DOHH2 (cell line): ENCODE measurements around the gene NFYC.

Experiments
- H3F3A ChIP-seq: fragments of 200-600 bp; sonication (generic), shearing (Covaris generic); 2 replicates; pipeline ENCODE4 v1.6.0; 2016; ENCODE audit warnings: antibody characterized with exemption, mild to moderate bottlenecking; ENCODE audit not compliant: control insufficient read depth, insufficient read depth
- H3K27ac ChIP-seq: fragments of 200-600 bp; sonication (generic); 2 replicates; pipeline ENCODE4 v1.5.1; 2014; ENCODE audit warnings: low read depth, mild to moderate bottlenecking, low read length, moderate library complexity
- H3K27me3 ChIP-seq: fragments of 200-600 bp; sonication (generic); 2 replicates; pipeline ENCODE4 v1.6.1; 2014; ENCODE audit warnings: mild to moderate bottlenecking, low read length, mixed read lengths; ENCODE audit not compliant: control insufficient read depth
- H3K36me3 ChIP-seq: fragments of 200-600 bp; sonication (generic); 2 replicates; pipeline ENCODE4 v1.6.1; 2014; ENCODE audit warnings: mild to moderate bottlenecking, low read length, moderate library complexity, mixed read lengths; ENCODE audit not compliant: control insufficient read depth
- H3K4me1 ChIP-seq: fragments of 200-600 bp; sonication (generic); 2 replicates; pipeline ENCODE4 v1.6.1; 2014; ENCODE audit warnings: mild to moderate bottlenecking, low read length, mixed read lengths; ENCODE audit not compliant: control insufficient read depth
- H3K4me2 ChIP-seq: fragments of 200-600 bp; sonication (generic); 2 replicates; pipeline ENCODE4 v1.6.0; 2014; ENCODE audit warnings: mild to moderate bottlenecking, low read length, moderate library complexity
- H3K4me3 ChIP-seq: fragments of 200-600 bp; sonication (generic); 2 replicates; pipeline ENCODE4 v1.5.1; 2014; ENCODE audit warnings: mild to moderate bottlenecking, low read length, mixed read lengths
- H3K79me2 ChIP-seq: fragments of 200-600 bp; sonication (generic); 2 replicates; pipeline ENCODE4 v1.6.1; 2014; ENCODE audit warnings: mild to moderate bottlenecking, low read length, mixed read lengths; ENCODE audit not compliant: control insufficient read depth
- H3K9me2 ChIP-seq: fragments of 200-600 bp; sonication (generic); replicated peaks from 2 replicates; pipeline ENCODE4 v1.6.1; 2014; ENCODE audit warnings: mild to moderate bottlenecking, low read length, mixed read lengths; ENCODE audit not compliant: control insufficient read depth
- H3K9me3 ChIP-seq: fragments of 200-600 bp; sonication (generic); 2 replicates; pipeline ENCODE4 v1.6.1; 2014; ENCODE audit warnings: antibody characterized with exemption, low read length, mixed read lengths; ENCODE audit not compliant: control insufficient read depth, insufficient read depth
- H4K20me1 ChIP-seq: fragments of 200-600 bp; sonication (generic); 2 replicates; pipeline ENCODE4 v1.6.0; 2014; ENCODE audit warnings: low read depth, mild to moderate bottlenecking, antibody characterized with exemption, low read length, moderate library complexity; ENCODE audit not compliant: control insufficient read depth, insufficient read depth
- CTCF ChIP-seq: fragments of 200-600 bp; sonication (generic); IDR thresholded peaks from one replicate; pipeline ENCODE4 v1.5.1; 2014; ENCODE audit warnings: antibody characterized with exemption, mild to moderate bottlenecking, low read depth, low read length; ENCODE audit not compliant: poor library complexity, severe bottlenecking
- EZH2phosphoT487 ChIP-seq: fragments of 200-600 bp; sonication (generic); IDR thresholded peaks from 2 replicates; pipeline ENCODE4 v1.6.1; 2017; ENCODE audit warnings: borderline replicate concordance, mild to moderate bottlenecking, antibody characterized with exemption, low read length, moderate library complexity, mixed read lengths

The NFYC gene

DNA sequence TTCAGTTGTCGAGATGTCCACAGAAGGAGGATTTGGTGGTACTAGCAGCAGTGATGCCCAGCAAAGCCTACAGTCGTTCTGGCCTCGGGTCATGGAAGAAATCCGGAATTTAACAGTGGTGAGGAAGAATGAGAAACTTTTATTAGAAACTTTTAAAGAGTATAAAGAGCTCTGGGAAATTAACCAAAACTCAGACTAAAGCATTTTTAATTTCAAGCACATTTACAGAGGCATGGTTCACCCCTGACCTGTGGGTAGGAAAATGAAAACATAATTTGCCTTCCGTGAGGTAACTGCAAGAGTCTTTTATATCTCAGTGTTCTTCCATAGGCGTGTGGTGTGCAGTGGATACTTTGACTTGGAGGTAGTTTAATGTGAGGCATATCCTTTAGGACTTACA is 47.3 kb downstream of the NFYC start:
- no peaks in the 10 kb centered on the region for H3K9me3 ChIP-seq
- no peaks in the 10 kb centered on the region for H3K27me3 ChIP-seq
- H3K36me3 ChIP-seq = peaks cover 56% of the 10 kb centered on the region
- H3K4me2 ChIP-seq = no peak overlapping the region
- H3F3A ChIP-seq = no peaks in the 10 kb centered on the region
- no peak overlapping the region for H3K4me3 ChIP-seq
- TF ChIP-seq EZH2phosphoT487 (no peak), CTCF (no peak)
- no peak overlapping the region for H3K27ac ChIP-seq
- H3K79me2 ChIP-seq = peaks cover 50% of the 10 kb centered on the region
- peaks cover 20% of the 10 kb centered on the region for H3K4me1 ChIP-seq
- no peaks in the 10 kb centered on the region for H4K20me1 ChIP-seq
- no peaks in the 10 kb centered on the region for H3K9me2 ChIP-seq

DNA sequence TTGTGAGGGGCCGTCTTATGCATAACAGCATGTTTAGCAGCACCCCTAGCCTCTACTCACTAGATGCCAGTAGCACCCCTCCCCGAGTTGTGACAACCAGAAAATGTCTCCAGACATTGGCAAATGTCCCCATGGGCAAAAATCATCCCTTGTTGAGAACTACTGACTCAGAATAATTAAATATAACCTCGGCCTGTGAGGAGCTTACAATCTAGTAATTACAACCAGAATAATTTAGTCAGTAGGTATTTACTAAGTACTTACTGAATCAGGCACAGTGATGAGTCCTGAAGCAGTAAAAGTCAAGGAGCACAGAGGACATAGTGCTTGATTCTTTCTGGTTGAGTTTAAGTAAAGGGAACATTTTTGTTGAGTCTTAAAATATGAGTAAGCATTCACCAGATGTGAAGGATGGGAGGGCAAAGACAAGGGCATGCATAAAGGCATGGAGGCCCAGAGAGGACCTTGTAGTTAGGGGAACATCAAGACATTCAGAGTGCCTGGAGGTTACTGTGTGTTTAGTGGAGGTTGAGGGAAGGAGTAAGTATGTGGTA is 48.0 kb downstream of the NFYC start:
- Histone ChIP-seq H3K4me1 (peaks cover 20% of the 10 kb centered on the region), H3F3A (no peaks in the 10 kb centered on the region), H3K4me2 (no peak overlapping the region), H3K4me3 (no peak overlapping the region), H3K36me3 (peaks cover 63% of the 10 kb centered on the region), H3K9me2 (no peaks in the 10 kb centered on the region), H4K20me1 (no peaks in the 10 kb centered on the region), H3K27ac (no peak overlapping the region), H3K27me3 (no peaks in the 10 kb centered on the region), H3K79me2 (peaks cover 50% of the 10 kb centered on the region), H3K9me3 (no peaks in the 10 kb centered on the region)
- no peak for TF ChIP-seq CTCF
- TF ChIP-seq EZH2phosphoT487 = no peak

DNA sequence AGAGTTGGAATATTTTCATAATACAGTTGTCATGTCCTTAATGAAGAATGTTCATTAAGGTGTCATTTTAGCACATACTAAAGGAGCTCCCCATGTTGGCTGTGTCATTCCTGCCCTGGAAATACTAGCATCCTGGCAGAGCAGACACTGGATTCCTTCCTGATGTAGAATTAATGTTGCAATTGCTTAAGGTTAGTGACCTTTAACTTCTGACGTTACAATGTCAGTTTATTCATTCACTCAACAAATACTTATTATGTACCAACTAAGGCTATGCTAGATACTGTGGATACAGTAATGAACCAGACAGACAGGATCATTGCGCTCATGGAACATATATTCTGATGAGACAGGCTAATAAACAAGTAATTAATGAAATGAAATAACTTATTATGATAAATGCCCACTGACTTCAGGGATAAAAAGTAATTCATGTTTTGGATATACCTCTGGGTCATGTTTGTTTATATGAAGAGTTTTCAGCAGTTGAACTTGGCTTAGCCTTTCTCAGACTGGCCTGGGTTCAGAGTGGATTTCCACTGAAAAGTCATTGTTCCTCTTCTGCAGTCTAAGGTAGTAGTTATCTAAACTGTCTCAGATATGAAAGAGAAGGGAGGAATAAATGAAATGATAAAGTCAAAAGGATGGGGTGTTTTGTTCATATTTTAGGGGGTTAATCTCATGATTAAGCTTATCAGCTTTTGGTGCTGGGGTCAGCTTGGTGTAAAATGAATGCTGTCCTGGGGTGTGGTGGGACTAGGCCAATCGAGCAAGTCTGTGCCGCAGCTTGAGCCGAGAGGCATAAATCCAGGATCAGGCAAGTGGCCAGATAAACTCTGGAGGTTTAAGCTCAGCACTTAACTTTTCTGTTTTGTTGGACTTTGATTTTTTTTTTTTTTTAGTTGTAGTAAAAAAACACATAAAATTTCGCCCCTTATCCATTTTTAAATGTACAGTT is 48.8 kb downstream of the NFYC start:
- Histone ChIP-seq H3K4me1 (peaks cover 20% of the 10 kb centered on the region), H3K36me3 (peaks cover 66% of the 10 kb centered on the region), H3K4me2 (no peak overlapping the region), H3K4me3 (no peak overlapping the region), H3K27ac (no peak overlapping the region), H3K9me3 (no peaks in the 10 kb centered on the region), H3K79me2 (peaks cover 43% of the 10 kb centered on the region), H3K27me3 (no peaks in the 10 kb centered on the region), H4K20me1 (no peaks in the 10 kb centered on the region), H3F3A (no peaks in the 10 kb centered on the region), H3K9me2 (no peaks in the 10 kb centered on the region)
- TF ChIP-seq EZH2phosphoT487 = no peak
- no peak for TF ChIP-seq CTCF
